ENCODE data around the gene ARHGAP26. TPM values are rescaled to one million over a fixed set of nuclear protein-coding genes. Genes with fewer than 3 reads are reported as not detected.

The ARHGAP26 gene
- polyA plus RNA-seq, 1 donor from 2014 or later = 0.83 TPM

DNA sequence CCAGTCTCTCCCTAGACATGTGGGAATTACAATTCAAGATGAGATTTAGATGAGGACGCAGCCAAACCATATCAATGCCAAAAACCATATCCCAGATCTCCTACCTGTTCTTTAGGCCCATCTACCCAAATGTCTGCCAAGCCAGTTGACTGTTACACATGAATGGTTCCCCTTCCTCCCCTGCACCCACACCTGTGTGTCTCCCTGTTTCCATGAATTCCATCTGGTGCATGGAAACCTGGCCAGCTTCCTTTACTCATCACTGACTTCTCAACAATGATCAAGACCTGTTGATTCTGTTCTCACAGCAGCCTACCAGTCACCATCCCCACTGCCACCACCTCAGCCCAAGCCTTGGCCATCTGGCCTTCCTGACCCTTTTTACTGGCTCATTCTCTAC, 410.6 kb downstream of the ARHGAP26 start:
- Histone ChIP-seq H3K9me3 (ENCODE audit: low read length) (no peaks in the 10 kb centered on the region), H3K27ac (ENCODE audit: low read length) (no peak overlapping the region), H2AFZ (ENCODE audit: low read depth, low read length) (no peak overlapping the region), H3K4me2 (ENCODE audit: low read length) (no peak overlapping the region), H4K20me1 (ENCODE audit: insufficient read depth) (no peaks in the 10 kb centered on the region), H3K9ac (ENCODE audit: low read length) (no peak overlapping the region), H3K36me3 (ENCODE audit: insufficient read depth, low read length) (no peaks in the 10 kb centered on the region), H3K79me2 (replicated peaks; ENCODE audit: insufficient read depth, low read length) (no peaks in the 10 kb centered on the region), H3F3A (ENCODE audit: insufficient read depth, low read length, poor library complexity, severe bottlenecking) (no peaks in the 10 kb centered on the region), H3K9me2 (ENCODE audit: insufficient read depth, low read length) (no peaks in the 10 kb centered on the region), H3K27me3 (ENCODE audit: insufficient read depth, low read depth, low read length) (no peaks in the 10 kb centered on the region), H3K4me3 (ENCODE audit: low read length) (no peak overlapping the region)
- no peak for TF ChIP-seq TAF1 (IDR thresholded peaks at IDR 0.05; ENCODE audit: low read depth)

GRCh38 chr5:143181173-143181572, 411.0 kb downstream of the ARHGAP26 start:
- Histone ChIP-seq H2AFZ (ENCODE audit: low read depth, low read length) (no peak overlapping the region), H3K9ac (ENCODE audit: low read length) (no peak overlapping the region), H4K20me1 (ENCODE audit: insufficient read depth) (no peaks in the 10 kb centered on the region), H3K36me3 (ENCODE audit: insufficient read depth, low read length) (no peaks in the 10 kb centered on the region), H3K79me2 (replicated peaks; ENCODE audit: insufficient read depth, low read length) (no peaks in the 10 kb centered on the region), H3K27ac (ENCODE audit: low read length) (no peak overlapping the region), H3F3A (ENCODE audit: insufficient read depth, low read length, poor library complexity, severe bottlenecking) (no peaks in the 10 kb centered on the region), H3K4me2 (ENCODE audit: low read length) (no peak overlapping the region), H3K4me3 (ENCODE audit: low read length) (no peak overlapping the region), H3K9me2 (ENCODE audit: insufficient read depth, low read length) (no peaks in the 10 kb centered on the region), H3K9me3 (ENCODE audit: low read length) (no peaks in the 10 kb centered on the region), H3K27me3 (ENCODE audit: insufficient read depth, low read depth, low read length) (no peaks in the 10 kb centered on the region)
- TF ChIP-seq REST (IDR thresholded peaks at IDR 0.05; ENCODE audit: borderline replicate concordance) (no peak), SMC3 (conservative IDR thresholded peaks at IDR 0.05; ENCODE audit: poor library complexity) (no peak), EP300 (conservative IDR thresholded peaks at IDR 0.05; ENCODE audit: poor library complexity, severe bottlenecking) (no peak), TAF1 (IDR thresholded peaks at IDR 0.05; ENCODE audit: low read depth) (no peak), MXI1 (conservative IDR thresholded peaks at IDR 0.05; ENCODE audit: poor library complexity, severe bottlenecking) (no peak), POLR2AphosphoS5 (IDR thresholded peaks at IDR 0.05) (no peak), EZH2 (IDR thresholded peaks at IDR 0.05; ENCODE audit: borderline replicate concordance, insufficient read depth, low read length, poor library complexity, severe bottlenecking) (no peak), CTCF (IDR thresholded peaks at IDR 0.05; ENCODE audit: poor library complexity, severe bottlenecking) (no peak), RAD21 (conservative IDR thresholded peaks at IDR 0.05) (no peak)

GRCh38 chr5:143182106-143182505, 411.9 kb downstream of the ARHGAP26 start:
- H3K79me2 ChIP-seq (replicated peaks; ENCODE audit: insufficient read depth, low read length) = no peaks in the 10 kb centered on the region
- TF ChIP-seq REST (IDR thresholded peaks at IDR 0.05; ENCODE audit: borderline replicate concordance) = no peak
- TF ChIP-seq RAD21 (conservative IDR thresholded peaks at IDR 0.05) = no peak
- no peak for TF ChIP-seq MXI1 (conservative IDR thresholded peaks at IDR 0.05; ENCODE audit: poor library complexity, severe bottlenecking)
- TF ChIP-seq CTCF (IDR thresholded peaks at IDR 0.05; ENCODE audit: poor library complexity, severe bottlenecking) = no peak
- no peak for TF ChIP-seq POLR2AphosphoS5 (IDR thresholded peaks at IDR 0.05)
- TF ChIP-seq EP300 (conservative IDR thresholded peaks at IDR 0.05; ENCODE audit: poor library complexity, severe bottlenecking) = no peak
- no peak for TF ChIP-seq TAF1 (IDR thresholded peaks at IDR 0.05; ENCODE audit: low read depth)
- TF ChIP-seq SMC3 (conservative IDR thresholded peaks at IDR 0.05; ENCODE audit: poor library complexity) = no peak
- no peak for TF ChIP-seq EZH2 (IDR thresholded peaks at IDR 0.05; ENCODE audit: borderline replicate concordance, insufficient read depth, low read length, poor library complexity, severe bottlenecking)
- H3K36me3 ChIP-seq (ENCODE audit: insufficient read depth, low read length) = no peaks in the 10 kb centered on the region
- H3K27ac ChIP-seq (ENCODE audit: low read length) = no peak overlapping the region
- H3K9me2 ChIP-seq (ENCODE audit: insufficient read depth, low read length) = no peaks in the 10 kb centered on the region
- H3F3A ChIP-seq (ENCODE audit: insufficient read depth, low read length, poor library complexity, severe bottlenecking) = no peaks in the 10 kb centered on the region
- no peaks in the 10 kb centered on the region for H3K9me3 ChIP-seq (ENCODE audit: low read length)
- H3K4me2 ChIP-seq (ENCODE audit: low read length) = no peak overlapping the region
- H3K4me3 ChIP-seq (ENCODE audit: low read length) = no peak overlapping the region
- H3K27me3 ChIP-seq (ENCODE audit: insufficient read depth, low read depth, low read length) = no peaks in the 10 kb centered on the region
- H4K20me1 ChIP-seq (ENCODE audit: insufficient read depth) = no peaks in the 10 kb centered on the region
- no peak overlapping the region for H2AFZ ChIP-seq (ENCODE audit: low read depth, low read length)
- H3K9ac ChIP-seq (ENCODE audit: low read length) = no peak overlapping the region
